ENCODE measurements around the gene ZNF568.

DNA sequence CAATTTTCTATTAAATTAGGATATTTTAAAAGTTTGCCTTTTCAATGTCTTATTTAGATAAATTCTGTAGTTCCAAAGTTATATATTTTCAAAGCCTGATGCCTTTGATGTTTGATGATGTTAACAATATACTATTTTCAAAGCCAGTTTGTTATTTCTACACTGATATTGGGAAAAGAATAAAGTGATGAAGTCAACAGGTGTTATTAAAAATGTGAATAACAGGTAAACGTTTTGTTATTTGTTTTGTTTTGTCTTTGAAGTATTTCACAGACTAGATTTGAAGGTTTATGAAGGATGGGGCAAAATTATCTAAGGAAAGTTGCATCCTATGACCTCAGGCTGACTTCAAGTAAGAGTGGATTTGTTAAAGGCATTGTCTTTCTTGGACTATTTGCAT is 129.0 kb downstream of the ZNF568 start:
- no peak for TF ChIP-seq CTCF (conservative IDR thresholded peaks at IDR 0.05; ENCODE audit: low read depth, low read length)
- no peak for TF ChIP-seq POLR2A (IDR thresholded peaks at IDR 0.05; ENCODE audit: low read depth, low read length)
- TF ChIP-seq MAZ (IDR thresholded peaks at IDR 0.05; ENCODE audit: borderline replicate concordance, low read depth, low read length), result no peak
